Measurements from ENCODE around the gene NOPCHAP1. TPM values are rescaled to one million over a fixed set of nuclear protein-coding genes. Genes with fewer than 3 reads are reported as not detected.

NOPCHAP1 gene
- total and polyA plus RNA-seq, 10 of the 15 experiments (the other 5 are each of a cell fraction or from before 2014, with no cell fraction given): 28.0 to 115 (median 40.9) TPM

DNA sequence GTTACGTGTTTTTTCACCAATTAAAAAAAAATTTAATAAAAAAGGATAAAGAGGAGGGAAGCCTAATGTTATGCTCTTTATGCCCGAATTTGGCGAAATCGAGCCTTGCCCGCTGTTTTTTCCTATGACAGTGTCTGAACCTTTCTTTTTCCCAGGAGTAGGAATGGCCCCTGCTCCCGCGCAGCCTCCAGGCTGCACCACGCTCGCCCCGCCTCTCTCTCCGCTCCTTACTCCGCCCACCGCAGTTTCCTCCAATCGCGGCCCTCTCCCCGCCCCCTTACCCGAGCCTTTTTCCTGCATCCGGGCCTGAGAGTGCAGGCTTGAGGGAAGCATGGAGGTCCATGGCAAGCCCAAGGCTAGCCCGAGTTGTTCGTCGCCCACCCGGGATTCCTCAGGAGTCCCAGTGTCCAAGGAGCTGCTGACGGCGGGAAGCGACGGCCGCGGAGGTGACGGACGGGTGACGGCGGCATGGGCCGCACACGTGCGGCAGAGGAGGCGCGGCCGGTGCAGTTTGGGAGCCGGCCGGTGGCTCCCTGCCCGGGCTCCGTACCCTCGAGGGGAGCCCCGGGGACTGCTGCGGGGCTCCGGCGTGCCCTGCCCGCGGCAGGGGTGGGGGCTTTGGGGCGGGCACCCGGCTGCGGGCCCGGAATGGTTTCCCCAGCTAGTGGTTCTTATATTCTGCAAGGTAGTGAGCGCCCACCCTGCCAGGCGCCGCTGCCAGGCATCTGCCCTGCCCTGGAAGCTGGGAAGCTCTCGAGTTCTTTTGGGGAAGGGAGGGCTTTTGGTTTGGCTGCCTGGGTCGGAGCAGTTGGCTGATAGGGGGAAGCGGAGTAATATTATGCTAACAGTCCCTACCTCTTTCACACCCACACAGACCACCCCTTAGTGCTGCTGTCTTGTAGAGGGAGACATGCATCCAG, at the start of gene NOPCHAP1 (continued):
- TF ChIP-seq SRF (IDR thresholded peaks at IDR 0.05; ENCODE audit: low read depth in 2 of 2, low read length in 2 of 2): peak; percentile 49 to 82; a peak in 3 of 4 replicates
- TF ChIP-seq HDAC6 (IDR thresholded peaks at IDR 0.05; ENCODE audit: unreplicated experiment): no peak
- TF ChIP-seq MYC (IDR thresholded peaks at IDR 0.05; ENCODE audit: insufficient read depth, insufficient read length, insufficient replicate concordance, low read length, severe bottlenecking): peak; percentile 62
- TF ChIP-seq ZNF24 (IDR thresholded peaks at IDR 0.05): no peak
- TF ChIP-seq RCOR1 (conservative IDR thresholded peaks at IDR 0.05; ENCODE audit: low read depth, low read length): no peak
- no peak for TF ChIP-seq ZBED1 (IDR thresholded peaks at IDR 0.05; ENCODE audit: borderline replicate concordance)
- TF ChIP-seq, protein P1, sequence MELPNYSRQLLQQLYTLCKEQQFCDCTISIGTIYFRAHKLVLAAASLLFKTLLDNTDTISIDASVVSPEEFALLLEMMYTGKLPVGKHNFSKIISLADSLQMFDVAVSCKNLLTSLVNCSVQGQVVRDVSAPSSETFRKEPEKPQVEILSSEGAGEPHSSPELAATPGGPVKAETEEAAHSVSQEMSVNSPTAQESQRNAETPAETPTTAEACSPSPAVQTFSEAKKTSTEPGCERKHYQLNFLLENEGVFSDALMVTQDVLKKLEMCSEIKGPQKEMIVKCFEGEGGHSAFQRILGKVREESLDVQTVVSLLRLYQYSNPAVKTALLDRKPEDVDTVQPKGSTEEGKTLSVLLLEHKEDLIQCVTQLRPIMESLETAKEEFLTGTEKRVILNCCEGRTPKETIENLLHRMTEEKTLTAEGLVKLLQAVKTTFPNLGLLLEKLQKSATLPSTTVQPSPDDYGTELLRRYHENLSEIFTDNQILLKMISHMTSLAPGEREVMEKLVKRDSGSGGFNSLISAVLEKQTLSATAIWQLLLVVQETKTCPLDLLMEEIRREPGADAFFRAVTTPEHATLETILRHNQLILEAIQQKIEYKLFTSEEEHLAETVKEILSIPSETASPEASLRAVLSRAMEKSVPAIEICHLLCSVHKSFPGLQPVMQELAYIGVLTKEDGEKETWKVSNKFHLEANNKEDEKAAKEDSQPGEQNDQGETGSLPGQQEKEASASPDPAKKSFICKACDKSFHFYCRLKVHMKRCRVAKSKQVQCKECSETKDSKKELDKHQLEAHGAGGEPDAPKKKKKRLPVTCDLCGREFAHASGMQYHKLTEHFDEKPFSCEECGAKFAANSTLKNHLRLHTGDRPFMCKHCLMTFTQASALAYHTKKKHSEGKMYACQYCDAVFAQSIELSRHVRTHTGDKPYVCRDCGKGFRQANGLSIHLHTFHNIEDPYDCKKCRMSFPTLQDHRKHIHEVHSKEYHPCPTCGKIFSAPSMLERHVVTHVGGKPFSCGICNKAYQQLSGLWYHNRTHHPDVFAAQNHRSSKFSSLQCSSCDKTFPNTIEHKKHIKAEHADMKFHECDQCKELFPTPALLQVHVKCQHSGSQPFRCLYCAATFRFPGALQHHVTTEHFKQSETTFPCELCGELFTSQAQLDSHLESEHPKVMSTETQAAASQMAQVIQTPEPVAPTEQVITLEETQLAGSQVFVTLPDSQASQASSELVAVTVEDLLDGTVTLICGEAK (IDR thresholded peaks at IDR 0.05; ENCODE audit: borderline replicate concordance): no peak
- TF ChIP-seq EP300 (IDR thresholded peaks at IDR 0.05; ENCODE audit: borderline replicate concordance in 1 of 2, control insufficient read depth in 1 of 2, low read depth in 2 of 2, low read length in 2 of 2): no peak
- no peak for TF ChIP-seq ZNF384 (IDR thresholded peaks at IDR 0.05; ENCODE audit: borderline replicate concordance, low read depth, low read length)
- TF ChIP-seq RAD51 (IDR thresholded peaks at IDR 0.05): no peak
- TF ChIP-seq ETV6 (conservative IDR thresholded peaks at IDR 0.05 in 1 of 2, IDR thresholded peaks at IDR 0.05 in 1 of 2; ENCODE audit: borderline replicate concordance in 1 of 2, low read depth in 1 of 2): no peak
- TF ChIP-seq, protein P2, sequence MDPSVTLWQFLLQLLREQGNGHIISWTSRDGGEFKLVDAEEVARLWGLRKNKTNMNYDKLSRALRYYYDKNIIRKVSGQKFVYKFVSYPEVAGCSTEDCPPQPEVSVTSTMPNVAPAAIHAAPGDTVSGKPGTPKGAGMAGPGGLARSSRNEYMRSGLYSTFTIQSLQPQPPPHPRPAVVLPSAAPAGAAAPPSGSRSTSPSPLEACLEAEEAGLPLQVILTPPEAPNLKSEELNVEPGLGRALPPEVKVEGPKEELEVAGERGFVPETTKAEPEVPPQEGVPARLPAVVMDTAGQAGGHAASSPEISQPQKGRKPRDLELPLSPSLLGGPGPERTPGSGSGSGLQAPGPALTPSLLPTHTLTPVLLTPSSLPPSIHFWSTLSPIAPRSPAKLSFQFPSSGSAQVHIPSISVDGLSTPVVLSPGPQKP (IDR thresholded peaks at IDR 0.05; ENCODE audit: low read depth, low read length): no peak
- TF ChIP-seq, protein P3, sequence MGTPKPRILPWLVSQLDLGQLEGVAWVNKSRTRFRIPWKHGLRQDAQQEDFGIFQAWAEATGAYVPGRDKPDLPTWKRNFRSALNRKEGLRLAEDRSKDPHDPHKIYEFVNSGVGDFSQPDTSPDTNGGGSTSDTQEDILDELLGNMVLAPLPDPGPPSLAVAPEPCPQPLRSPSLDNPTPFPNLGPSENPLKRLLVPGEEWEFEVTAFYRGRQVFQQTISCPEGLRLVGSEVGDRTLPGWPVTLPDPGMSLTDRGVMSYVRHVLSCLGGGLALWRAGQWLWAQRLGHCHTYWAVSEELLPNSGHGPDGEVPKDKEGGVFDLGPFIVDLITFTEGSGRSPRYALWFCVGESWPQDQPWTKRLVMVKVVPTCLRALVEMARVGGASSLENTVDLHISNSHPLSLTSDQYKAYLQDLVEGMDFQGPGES (IDR thresholded peaks at IDR 0.05): no peak
- TF ChIP-seq, protein P4, sequence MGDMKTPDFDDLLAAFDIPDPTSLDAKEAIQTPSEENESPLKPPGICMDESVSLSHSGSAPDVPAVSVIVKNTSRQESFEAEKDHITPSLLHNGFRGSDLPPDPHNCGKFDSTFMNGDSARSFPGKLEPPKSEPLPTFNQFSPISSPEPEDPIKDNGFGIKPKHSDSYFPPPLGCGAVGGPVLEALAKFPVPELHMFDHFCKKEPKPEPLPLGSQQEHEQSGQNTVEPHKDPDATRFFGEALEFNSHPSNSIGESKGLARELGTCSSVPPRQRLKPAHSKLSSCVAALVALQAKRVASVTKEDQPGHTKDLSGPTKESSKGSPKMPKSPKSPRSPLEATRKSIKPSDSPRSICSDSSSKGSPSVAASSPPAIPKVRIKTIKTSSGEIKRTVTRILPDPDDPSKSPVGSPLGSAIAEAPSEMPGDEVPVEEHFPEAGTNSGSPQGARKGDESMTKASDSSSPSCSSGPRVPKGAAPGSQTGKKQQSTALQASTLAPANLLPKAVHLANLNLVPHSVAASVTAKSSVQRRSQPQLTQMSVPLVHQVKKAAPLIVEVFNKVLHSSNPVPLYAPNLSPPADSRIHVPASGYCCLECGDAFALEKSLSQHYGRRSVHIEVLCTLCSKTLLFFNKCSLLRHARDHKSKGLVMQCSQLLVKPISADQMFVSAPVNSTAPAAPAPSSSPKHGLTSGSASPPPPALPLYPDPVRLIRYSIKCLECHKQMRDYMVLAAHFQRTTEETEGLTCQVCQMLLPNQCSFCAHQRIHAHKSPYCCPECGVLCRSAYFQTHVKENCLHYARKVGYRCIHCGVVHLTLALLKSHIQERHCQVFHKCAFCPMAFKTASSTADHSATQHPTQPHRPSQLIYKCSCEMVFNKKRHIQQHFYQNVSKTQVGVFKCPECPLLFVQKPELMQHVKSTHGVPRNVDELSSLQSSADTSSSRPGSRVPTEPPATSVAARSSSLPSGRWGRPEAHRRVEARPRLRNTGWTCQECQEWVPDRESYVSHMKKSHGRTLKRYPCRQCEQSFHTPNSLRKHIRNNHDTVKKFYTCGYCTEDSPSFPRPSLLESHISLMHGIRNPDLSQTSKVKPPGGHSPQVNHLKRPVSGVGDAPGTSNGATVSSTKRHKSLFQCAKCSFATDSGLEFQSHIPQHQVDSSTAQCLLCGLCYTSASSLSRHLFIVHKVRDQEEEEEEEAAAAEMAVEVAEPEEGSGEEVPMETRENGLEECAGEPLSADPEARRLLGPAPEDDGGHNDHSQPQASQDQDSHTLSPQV (IDR thresholded peaks at IDR 0.05): no peak
- TF ChIP-seq SMC3 (IDR thresholded peaks at IDR 0.05; ENCODE audit: borderline replicate concordance, low read length): no peak
- TF ChIP-seq KAT2A (conservative IDR thresholded peaks at IDR 0.05; ENCODE audit: control insufficient read depth, low read depth, low read length): no peak
- 0 out of 2 replicates have a peak, but pooled peaks have one; percentile 6 for TF ChIP-seq RAD21 (IDR thresholded peaks at IDR 0.05; ENCODE audit: insufficient read depth, low read depth, low read length)
